Immature natural killer cell (primary cell): ENCODE results near the gene CAMKK1. TPM values are rescaled to one million over a fixed set of nuclear protein-coding genes. Genes with fewer than 3 reads are reported as not detected.

ENCODE experiments used
- DNase-seq, 3 donors: peaks; one replicate each; pipeline ENCODE4 v3.0.0; 2022; ENCODE audit warnings: mixed read lengths in 1 of 3
- H3K27ac Mint-ChIP-seq, 6 donors: one replicate each; pipeline ENCODE4 v1.8.0; 2020; ENCODE audit warnings: mixed read lengths in 6 of 6, mild to moderate bottlenecking in 5 of 6, inconsistent platforms in 4 of 6, moderate library complexity in 3 of 6
- H3K27me3 Mint-ChIP-seq, 3 donors: one replicate each; pipeline ENCODE4 v1.8.0; 2020 to 2021; ENCODE audit warnings: low read depth in 3 of 3, mild to moderate bottlenecking in 3 of 3, mixed read lengths in 3 of 3, moderate library complexity in 3 of 3, inconsistent platforms in 1 of 3
- H3K36me3 Mint-ChIP-seq, 3 donors: one replicate each; pipeline ENCODE4 v1.8.0; 2020; ENCODE audit warnings: mixed read lengths in 3 of 3, inconsistent platforms in 2 of 3, mild to moderate bottlenecking in 2 of 3
- H3K4me1 Mint-ChIP-seq, 2 donors: one replicate each; pipeline ENCODE4 v1.8.0; 2020; ENCODE audit warnings: inconsistent platforms in 2 of 2, mild to moderate bottlenecking in 2 of 2, mixed read lengths in 2 of 2, moderate library complexity in 1 of 2
- H3K4me3 Mint-ChIP-seq, 5 donors: one replicate each; pipeline ENCODE4 v1.8.0; 2020; ENCODE audit warnings: mild to moderate bottlenecking in 5 of 5, mixed read lengths in 5 of 5, inconsistent platforms in 3 of 5, moderate library complexity in 3 of 5
- H3K9me3 Mint-ChIP-seq, 6 donors: one replicate each; pipeline ENCODE4 v1.8.0; 2020; ENCODE audit warnings: mild to moderate bottlenecking in 6 of 6, mixed read lengths in 6 of 6, inconsistent platforms in 4 of 6, moderate library complexity in 3 of 6
- polyA plus RNA-seq, 3 donors: library from polyadenylated mRNA; unstranded; fragments of 300-500 nt; fragmentation: Illumina TruSeq; gene quantifications; one replicate each; pipeline ENCODE4 v1.2.3, GENCODE V29; 2021

CAMKK1 gene
- under 1 TPM in 1 of 3 donors, not detected in 2; 0.08 TPM for polyA plus RNA-seq

DNA sequence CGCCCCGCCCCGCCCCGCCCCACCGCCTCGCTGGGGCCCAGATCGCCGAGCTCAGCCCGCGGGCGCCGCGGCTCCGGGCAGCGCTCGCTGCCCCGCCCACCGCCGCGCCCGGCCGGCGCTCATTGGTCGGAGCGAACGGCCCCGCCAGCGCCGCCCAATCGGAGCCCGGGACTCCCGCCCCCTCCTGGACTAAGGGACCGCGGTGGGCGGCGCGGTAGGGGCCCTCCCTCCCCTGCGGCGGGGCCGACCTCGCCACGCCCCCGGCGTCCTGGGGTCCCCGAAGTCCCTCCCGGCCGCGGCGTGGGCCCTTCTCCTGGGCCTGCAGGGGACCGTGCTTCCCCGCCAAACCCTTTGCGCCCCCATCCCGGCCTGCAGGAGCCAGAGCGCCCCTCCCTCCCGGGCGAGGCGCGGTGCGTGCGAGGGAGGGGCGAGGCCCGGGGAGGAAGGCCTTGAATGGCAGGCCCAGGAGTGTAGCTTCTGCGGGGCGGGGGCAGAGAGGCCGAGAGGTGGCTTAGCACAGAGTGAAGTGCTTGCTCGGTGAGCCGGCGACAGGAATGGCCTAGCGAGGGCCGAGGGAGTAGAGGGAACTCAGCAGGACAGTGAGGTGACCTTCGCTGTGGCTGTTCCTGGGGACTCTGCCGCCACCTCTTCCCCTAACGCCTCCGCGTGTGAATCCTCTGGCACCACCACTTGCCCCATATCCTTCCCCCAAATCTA lies at the start of gene CAMKK1:
CAMKK1 (minus strand) TSS at position 51 of the 717 bp plus-strand sequence. CDS start 7,366 bp downstream, outside the sequence.
- Mint-ChIP-seq H3K36me3 (no peaks in the 10 kb centered on the region), H3K4me3 (peak within 1 kb of the TSS; percentile 84 to 89 (median 85)), H3K9me3 (no peaks in the 10 kb centered on the region), H3K4me1 (peaks cover 20 to 22% of the 10 kb centered on the region in 2 donors), H3K27me3 (peaks cover 4 to 7% (median 5%) of the 10 kb centered on the region in 3 donors), H3K27ac (peak within 1 kb of the TSS; percentile 66 to 88 (median 77))
- DNase-seq = peak; percentile 87 to 91 (median 90)

- no peaks in the 10 kb centered on the region for H3K9me3 Mint-ChIP-seq
- peak overlapping the region in 1 of 6 donors; percentile 2 for H3K27ac Mint-ChIP-seq
- H3K4me3 Mint-ChIP-seq = no peak overlapping the region
- DNase-seq = no peak
- peaks cover 20 to 43% (median 21%) of the 10 kb centered on the region in 3 donors for H3K36me3 Mint-ChIP-seq
- H3K27me3 Mint-ChIP-seq = peaks cover 0 to 6% (median 2%) of the 10 kb centered on the region in 3 donors
- H3K4me1 Mint-ChIP-seq = peaks cover 4 to 5% of the 10 kb centered on the region in 2 donors
Observed at GRCh38 chr17:3940965-3941698, 48.3 kb upstream of the CAMKK1 start.

DNA sequence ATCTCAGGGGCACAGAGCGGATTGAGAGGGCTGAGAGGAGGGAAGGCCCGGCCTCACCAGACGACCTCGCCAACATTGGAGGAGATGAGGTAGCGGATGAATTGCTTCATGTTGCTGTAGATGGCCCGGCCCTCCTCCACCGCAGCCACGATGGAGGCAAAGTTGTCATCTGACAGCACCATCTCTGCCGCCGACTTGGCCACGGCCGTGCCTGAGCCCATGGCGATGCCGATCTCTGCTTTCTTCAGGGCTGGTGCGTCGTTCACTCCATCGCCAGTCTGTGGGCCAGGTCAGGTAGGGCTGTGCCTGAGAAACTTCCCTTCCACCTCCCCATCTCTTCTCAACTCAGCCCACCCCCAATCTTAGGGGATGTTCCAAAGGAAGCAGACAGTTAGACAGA lies 44.5 kb upstream of the CAMKK1 start:
- H3K9me3 Mint-ChIP-seq = no peaks in the 10 kb centered on the region
- H3K4me1 Mint-ChIP-seq = peaks cover 0 to 8% of the 10 kb centered on the region in 2 donors
- peaks cover 17 to 45% (median 29%) of the 10 kb centered on the region in 3 donors for H3K36me3 Mint-ChIP-seq
- DNase-seq = no peak
- H3K27ac Mint-ChIP-seq = peak overlapping the region in 4 of 6 donors; percentile 2 to 66 (median 25)
- peaks cover 0 to 2% (median 0%) of the 10 kb centered on the region in 3 donors for H3K27me3 Mint-ChIP-seq
- H3K4me3 Mint-ChIP-seq = no peak overlapping the region

DNA sequence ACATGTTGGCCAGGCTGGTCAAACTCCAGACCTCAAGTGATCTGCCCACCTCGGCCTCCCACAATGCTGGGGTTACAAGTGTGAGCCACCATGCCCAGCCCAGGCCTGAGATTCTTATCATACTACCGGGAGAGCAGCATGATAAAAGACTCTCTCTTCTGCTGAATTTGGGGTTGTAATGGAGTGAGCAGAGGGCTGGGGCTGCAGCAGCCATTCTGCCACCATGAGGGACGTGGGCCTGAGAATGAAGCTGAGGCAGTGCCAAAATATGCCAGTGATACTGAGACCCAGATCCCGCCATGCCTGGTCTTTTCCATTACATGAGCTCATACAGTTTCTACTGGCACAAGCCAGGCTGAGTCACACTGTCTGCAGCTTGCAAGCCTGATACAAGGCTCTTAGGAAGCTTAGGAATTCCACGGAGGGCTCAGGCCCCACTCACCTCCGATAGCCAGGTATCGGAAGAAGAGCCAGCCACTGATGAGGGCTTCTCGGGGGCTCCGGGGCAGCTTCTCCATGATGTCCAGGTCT lies 43.0 kb upstream of the CAMKK1 start:
- H3K27me3 Mint-ChIP-seq = peaks cover 0 to 2% (median 0%) of the 10 kb centered on the region in 3 donors
- H3K36me3 Mint-ChIP-seq = peaks cover 17 to 45% (median 29%) of the 10 kb centered on the region in 3 donors
- no peak for DNase-seq
- peak overlapping the region in 5 of 6 donors; percentile 22 to 68 (median 44) for H3K27ac Mint-ChIP-seq
- peaks cover 0 to 8% of the 10 kb centered on the region in 2 donors for H3K4me1 Mint-ChIP-seq
- no peaks in the 10 kb centered on the region for H3K9me3 Mint-ChIP-seq
- H3K4me3 Mint-ChIP-seq = no peak overlapping the region

DNA sequence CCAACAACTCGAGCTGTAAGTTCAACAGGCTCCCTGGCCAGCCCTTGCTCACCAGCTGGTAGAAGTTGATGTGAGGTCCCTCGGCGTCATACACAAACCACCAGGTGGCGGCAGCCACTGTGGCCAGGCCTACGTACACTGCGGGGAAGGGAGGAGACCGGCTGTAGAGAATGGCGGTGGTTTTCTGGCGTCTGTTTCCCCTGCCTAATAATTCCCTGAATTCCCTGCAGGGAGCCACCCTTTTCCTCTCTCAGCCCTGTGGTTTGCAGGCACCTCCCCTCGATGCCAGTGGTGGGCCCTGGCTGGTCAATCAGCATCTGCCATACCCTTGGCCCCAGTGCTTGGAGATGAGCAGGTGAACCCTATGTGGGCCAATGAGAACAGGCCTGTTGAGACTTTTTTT lies 42.3 kb upstream of the CAMKK1 start:
- Mint-ChIP-seq H3K36me3 (peaks cover 17 to 43% (median 27%) of the 10 kb centered on the region in 3 donors), H3K4me1 (peaks cover 0 to 8% of the 10 kb centered on the region in 2 donors), H3K27ac (peak overlapping the region in 1 of 6 donors; percentile 32), H3K27me3 (peaks cover 0 to 2% (median 0%) of the 10 kb centered on the region in 3 donors), H3K9me3 (no peaks in the 10 kb centered on the region), H3K4me3 (no peak overlapping the region)
- peak in 2 of 3 donors; percentile 25 to 27 for DNase-seq

GRCh38 chr17:3929764-3930163 lies 36.9 kb upstream of the CAMKK1 start:
- no peak overlapping the region for H3K4me3 Mint-ChIP-seq
- H3K4me1 Mint-ChIP-seq = peaks cover 0 to 3% of the 10 kb centered on the region in 2 donors
- no peaks in the 10 kb centered on the region for H3K9me3 Mint-ChIP-seq
- no peak for DNase-seq
- peaks cover 2 to 7% (median 4%) of the 10 kb centered on the region in 3 donors for H3K27me3 Mint-ChIP-seq
- H3K36me3 Mint-ChIP-seq = peaks cover 0 to 17% (median 3%) of the 10 kb centered on the region in 3 donors
- H3K27ac Mint-ChIP-seq = no peak overlapping the region

- Mint-ChIP-seq H3K36me3 (peaks cover 0 to 16% (median 3%) of the 10 kb centered on the region in 3 donors), H3K4me3 (no peak overlapping the region), H3K4me1 (peaks cover 0 to 3% of the 10 kb centered on the region in 2 donors), H3K9me3 (no peaks in the 10 kb centered on the region), H3K27ac (peak overlapping the region in 1 of 6 donors; percentile 71), H3K27me3 (peaks cover 2 to 8% (median 4%) of the 10 kb centered on the region in 3 donors)
- no peak for DNase-seq
Observed at GRCh38 chr17:3929181-3929580, 36.3 kb upstream of the CAMKK1 start.

DNA sequence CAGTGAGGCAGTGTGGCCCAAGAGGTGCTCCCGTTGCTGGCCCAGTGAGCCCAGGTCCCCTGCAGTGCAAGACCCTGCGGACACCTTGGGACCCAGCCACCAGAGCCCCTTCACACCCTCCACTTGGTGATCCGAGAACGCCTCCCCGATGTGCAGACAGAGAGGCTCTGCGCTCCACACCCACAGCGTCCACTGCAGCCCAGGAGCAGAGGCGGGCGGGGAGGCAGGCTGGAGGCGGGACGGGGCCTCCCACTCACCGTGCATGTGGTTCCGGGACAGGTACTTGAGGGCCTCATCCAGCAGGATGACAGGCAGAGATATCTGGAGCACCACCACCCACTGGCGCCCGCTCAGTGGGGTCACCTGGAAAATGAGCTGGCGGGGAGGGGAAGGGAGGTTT lies 35.6 kb upstream of the CAMKK1 start:
- H3K27ac Mint-ChIP-seq = no peak overlapping the region
- peaks cover 0 to 19% (median 3%) of the 10 kb centered on the region in 3 donors for H3K36me3 Mint-ChIP-seq
- peaks cover 0 to 3% of the 10 kb centered on the region in 2 donors for H3K4me1 Mint-ChIP-seq
- DNase-seq = no peak
- no peaks in the 10 kb centered on the region for H3K9me3 Mint-ChIP-seq
- peaks cover 2 to 12% (median 4%) of the 10 kb centered on the region in 3 donors for H3K27me3 Mint-ChIP-seq
- H3K4me3 Mint-ChIP-seq = no peak overlapping the region

DNA sequence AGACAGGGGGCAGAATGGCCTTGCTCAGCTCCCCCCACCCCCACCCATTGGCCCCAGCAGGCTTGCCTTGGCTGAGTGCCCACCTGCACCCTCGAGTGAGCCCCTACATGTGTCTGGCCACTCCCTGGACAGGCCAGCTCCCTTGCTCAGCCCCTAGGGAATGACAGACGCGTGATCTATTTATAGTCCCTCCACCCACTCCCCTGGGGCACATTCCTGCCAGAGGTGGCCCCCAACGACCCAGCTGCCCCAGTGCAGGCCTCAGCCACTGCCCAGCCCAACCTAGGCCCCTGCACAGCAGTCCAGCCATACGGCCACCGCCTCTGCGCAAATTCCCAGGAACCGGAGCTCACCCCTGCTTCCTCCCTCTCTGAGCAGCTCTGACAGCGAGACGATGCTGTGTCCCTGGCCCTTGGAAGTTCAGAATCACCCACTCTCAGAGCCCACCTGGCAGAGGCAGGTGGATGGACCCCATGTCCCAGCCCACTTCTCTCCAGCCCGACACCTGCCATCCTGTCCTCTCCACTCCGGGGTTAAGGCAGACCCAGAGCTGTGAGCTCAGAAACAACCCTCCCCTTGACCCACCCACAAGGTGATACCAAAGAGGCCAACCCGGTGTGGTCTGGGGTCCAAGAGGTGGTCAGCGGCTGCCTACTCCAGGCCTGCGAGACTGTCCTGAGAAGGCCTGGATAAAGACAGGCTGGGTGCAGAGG lies 34.9 kb upstream of the CAMKK1 start:
- peaks cover 0 to 18% (median 3%) of the 10 kb centered on the region in 3 donors for H3K36me3 Mint-ChIP-seq
- H3K27ac Mint-ChIP-seq = peak overlapping the region in 1 of 6 donors; percentile 22
- peaks cover 3 to 12% (median 4%) of the 10 kb centered on the region in 3 donors for H3K27me3 Mint-ChIP-seq
- H3K9me3 Mint-ChIP-seq = no peaks in the 10 kb centered on the region
- peaks cover 0 to 3% of the 10 kb centered on the region in 2 donors for H3K4me1 Mint-ChIP-seq
- H3K4me3 Mint-ChIP-seq = no peak overlapping the region
- no peak for DNase-seq

DNA sequence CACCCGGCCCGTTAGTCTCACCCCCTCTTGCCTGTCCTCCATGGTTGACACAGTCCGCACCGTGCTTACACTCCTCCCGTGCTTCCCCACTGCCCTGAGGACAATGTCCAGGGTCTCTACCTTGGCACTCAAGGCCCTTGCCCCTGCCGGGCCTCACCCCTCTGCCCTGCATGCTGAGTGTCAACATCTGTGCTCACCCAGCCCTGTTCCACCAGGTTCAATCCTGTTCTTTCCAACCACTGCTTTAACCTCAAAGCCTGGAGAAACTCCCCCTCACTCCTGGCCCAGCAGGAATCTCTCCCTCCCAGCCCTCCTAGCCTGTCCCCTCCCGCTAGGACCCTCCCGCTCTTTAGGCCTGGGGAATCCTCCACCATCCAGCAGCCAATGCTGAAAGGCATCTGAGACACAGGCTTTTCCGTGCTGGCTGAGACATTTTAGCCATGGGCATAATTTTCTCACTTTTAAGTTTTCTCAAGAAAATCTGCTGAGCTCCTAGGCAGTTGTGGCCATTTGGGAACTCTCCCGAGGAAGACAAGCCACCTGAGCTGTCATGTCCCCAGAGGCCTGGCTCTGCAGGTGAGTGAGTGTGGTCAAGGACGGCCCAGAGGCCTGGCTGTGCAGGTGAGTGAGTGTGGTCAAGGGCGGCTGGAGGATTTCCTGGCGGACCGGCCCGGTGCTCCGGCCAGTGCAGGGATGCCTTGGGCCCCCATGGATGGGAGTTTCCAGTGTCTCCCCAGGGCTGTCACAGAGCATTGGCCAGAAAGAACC lies 34.2 kb upstream of the CAMKK1 start:
- H3K4me1 Mint-ChIP-seq = peaks cover 0 to 3% of the 10 kb centered on the region in 2 donors
- H3K36me3 Mint-ChIP-seq = peaks cover 0 to 14% (median 0%) of the 10 kb centered on the region in 3 donors
- DNase-seq = no peak
- peak overlapping the region in 3 of 6 donors; percentile 51 to 87 (median 51) for H3K27ac Mint-ChIP-seq
- no peaks in the 10 kb centered on the region for H3K9me3 Mint-ChIP-seq
- H3K27me3 Mint-ChIP-seq = peaks cover 4 to 12% (median 5%) of the 10 kb centered on the region in 3 donors
- no peak overlapping the region for H3K4me3 Mint-ChIP-seq

DNA sequence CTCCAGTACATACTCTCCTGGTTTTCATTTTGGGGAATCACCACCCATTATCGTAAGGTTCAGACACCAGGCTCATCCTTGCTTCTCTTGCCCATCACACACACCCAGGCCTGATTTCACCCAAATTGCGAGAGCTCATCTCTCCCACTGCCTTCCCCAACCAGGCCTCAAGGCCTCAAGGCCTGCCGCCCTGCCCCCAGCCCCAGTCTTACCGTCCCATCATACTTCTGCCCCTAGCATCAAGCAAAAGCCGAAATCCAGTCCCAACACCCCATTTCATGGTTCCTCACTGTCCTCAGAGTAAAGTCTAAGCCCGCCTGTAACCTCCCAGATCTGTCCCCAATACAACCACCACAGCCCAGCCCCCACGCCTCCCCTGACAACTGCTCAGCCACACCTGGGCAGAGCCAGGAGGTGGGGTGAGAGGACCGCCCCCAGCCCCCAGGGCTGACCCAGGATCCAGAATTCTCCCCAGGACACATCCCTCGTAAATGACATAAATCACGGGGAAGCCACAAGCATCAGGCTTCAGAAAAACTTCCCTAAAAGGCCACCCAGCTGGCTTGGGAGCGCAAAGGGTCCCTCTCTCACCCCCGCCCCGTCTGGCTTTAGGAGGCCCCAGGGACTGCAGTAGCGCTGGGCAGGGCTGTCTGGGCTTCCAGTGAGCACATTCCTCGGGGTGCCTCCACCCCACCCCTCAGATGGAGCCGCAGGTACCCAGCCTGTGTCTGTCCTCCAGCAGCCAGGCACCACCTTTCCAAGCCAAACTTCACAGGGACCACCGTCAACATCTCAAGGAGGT lies 33.0 kb upstream of the CAMKK1 start:
- Mint-ChIP-seq H3K4me3 (peak overlapping the region in 1 of 5 donors; percentile 8), H3K27ac (peak overlapping the region in 5 of 6 donors; percentile 15 to 70 (median 32)), H3K27me3 (peaks cover 4 to 12% (median 7%) of the 10 kb centered on the region in 3 donors), H3K9me3 (no peaks in the 10 kb centered on the region), H3K36me3 (peaks cover 0 to 11% (median 0%) of the 10 kb centered on the region in 3 donors), H3K4me1 (peaks cover 0 to 3% of the 10 kb centered on the region in 2 donors)
- DNase-seq = no peak
